ENCODE results near the gene PRKAA1.

Gene PRKAA1

DNA sequence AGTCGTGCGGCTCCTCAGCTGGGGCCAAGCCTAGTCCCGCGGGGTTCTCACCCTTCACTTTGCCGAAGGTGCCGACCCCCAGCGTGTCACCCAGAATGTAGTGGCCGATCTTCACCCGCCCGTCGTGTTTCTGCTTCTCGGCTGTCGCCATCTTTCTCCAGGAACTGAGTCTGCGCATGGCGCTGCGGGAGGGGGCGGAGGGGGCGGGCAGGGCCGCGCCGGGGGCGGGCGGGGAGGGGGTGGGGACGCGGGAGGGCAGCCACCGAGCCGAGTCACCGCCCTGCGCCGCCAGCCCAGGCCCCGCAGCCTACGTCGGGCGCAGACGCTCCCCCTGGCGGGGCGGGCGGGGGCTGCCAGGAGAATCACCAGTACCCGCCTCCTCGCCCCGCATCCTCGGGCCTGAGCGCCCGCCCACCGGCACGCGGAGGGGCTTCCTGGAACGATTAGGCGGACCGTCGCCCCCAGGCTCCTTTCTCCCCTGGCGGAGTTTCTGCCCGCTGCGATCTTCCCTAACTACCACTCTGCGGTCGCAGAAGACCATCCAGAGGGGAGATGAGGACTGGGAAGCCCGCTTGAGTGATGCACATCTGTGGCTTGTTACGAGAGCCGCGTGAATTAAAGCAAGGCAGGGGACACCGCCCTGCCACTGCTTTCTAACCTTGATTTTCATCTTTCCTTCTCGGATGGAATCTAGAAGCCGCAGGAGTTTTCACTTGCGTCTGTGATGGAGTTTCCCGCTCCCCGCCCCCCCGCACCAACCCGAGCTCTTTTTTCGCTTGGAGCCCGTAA lies at the start of gene PRKAA1:
TSS of gene PRKAA1 (minus strand) at position 363 of the 789 bp plus-strand sequence. CDS start at position 178, 185 bp downstream.
- DNase-seq, result peak; percentile 75 to 93

DNA sequence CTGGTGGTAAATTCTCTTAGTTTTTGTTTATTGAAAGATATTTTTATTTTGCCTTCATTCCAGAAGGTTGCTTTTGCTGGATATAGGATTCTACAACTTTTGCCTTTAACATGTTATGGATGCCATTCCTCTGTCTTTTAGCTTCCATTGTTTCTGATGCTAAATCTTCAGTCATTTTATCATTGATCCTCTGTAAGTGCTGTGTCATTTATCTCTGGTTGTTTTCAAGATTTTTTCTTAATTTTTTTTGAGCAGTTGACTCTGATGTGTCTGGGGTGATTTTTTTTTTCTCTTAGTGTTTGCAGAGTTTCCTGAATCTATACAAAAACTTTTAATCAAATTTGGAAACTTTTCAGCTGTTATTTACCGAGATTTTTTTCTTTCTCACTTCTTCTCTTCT lies 49.4 kb upstream of the PRKAA1 start:
- no peak for DNase-seq

DNA sequence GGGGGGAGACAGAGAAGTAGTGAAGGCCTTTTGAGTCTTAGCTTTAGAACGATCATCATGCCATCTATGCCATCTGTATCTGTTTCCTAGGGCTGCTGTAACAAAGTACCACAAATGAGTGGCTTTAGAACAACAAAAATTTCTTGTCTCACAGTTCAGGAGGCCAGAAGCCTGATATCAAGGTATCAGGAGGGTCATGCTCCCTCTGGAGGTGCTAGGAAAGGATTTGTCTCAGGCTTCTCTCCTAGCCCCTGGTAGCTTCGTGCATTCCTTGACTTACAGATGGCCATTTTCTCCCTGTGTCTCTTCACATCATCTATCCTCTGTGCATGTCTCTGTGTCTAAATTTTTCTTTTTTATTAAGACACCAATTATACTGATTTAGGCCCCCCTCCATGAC lies 48.2 kb upstream of the PRKAA1 start:
- no peak for DNase-seq

DNA sequence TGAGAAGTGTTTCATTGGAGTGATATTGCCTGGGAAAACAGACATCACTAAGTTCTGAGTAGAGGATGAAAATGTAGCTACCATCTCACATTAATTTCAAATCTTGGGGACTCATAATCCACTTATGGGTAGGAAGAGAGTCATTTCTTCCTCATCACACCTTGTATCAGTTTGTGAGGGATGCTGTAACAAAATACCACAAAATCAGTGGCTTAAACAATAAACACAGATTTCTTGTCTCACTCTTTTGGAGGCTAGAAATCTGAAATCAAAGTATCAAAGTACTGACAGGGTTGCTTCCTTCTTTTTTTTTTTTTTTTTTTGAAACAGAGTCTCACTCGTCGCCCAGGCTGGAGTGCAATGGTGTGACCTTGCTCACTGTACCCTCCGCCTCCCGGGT lies 46.4 kb upstream of the PRKAA1 start:
- no peak for DNase-seq

DNA sequence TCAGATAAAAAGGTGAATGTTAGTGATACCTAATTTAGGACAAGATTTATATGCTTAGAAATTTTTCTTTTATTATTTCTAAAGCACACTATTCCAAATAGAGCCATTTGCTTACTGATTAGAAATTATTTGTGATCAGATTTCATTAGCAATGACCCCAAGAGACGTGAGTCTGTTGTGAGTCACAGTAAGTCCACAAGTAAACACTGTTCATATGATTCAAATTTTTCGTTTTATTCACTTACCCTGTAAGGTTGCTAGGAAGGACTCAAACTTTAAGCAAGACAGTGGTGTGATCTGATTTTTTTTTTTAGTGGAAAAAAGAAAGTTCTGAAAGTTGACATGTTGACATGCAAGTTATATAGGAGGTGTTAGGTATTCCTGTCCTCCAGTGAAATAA lies 44.2 kb upstream of the PRKAA1 start:
- no peak for DNase-seq

DNA sequence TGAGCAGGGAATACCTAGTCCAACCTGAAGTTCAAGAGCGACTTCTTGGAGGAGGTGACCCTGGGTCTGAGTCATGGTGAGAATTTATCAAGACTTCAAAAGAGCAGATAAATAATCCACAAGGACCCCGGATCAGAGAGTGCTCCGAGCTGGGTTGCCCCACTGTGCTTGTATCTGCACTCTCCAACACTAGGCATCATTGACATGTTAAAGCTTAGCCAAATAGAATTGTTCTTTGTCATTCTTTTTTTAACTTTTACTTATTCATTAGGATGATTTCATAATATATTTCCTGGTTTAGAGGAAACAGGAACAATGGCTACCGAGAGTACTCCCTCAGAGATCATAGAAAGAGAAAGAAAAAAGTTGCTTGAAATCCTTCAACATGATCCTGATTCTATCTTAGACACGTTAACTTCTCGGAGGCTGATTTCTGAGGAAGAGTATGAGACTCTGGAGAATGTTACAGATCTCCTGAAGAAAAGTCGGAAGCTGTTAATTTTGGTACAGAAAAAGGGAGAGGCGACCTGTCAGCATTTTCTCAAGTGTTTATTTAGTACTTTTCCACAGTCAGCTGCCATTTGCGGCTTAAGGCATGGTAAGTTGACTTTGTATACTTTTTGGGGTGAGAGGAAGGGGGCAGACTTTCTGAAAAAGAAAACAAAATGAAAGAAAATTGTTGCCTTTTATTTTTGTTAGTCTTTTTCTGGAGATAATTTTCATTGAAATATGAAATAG lies 43.1 kb upstream of the PRKAA1 start, which contains the start of gene CARD6:
TSS of gene CARD6 (plus strand) at position 300 of the 738 bp plus-strand sequence. CDS start at position 316, 16 bp downstream.
- DNase-seq, result peak; percentile 6 to 75

DNA sequence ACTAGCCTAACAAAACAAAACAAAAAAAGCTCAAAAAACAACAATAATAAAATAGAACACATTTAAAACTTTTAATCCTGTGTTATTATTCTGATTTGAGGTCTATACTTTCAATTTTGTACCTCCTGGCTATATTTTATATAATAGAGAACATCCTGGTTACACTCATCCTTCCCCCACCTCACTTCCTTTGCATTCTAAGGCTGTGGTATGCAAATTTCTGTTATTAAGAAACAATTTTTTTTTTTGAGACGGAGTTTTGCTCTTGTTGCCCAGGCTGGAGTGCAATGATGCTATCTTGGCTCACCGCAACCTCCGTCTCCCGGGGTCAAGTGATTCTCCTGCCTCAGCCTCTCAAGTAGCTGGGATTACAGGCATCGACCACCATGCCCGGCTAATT lies 39.9 kb upstream of the PRKAA1 start:
- no peak for DNase-seq

DNA sequence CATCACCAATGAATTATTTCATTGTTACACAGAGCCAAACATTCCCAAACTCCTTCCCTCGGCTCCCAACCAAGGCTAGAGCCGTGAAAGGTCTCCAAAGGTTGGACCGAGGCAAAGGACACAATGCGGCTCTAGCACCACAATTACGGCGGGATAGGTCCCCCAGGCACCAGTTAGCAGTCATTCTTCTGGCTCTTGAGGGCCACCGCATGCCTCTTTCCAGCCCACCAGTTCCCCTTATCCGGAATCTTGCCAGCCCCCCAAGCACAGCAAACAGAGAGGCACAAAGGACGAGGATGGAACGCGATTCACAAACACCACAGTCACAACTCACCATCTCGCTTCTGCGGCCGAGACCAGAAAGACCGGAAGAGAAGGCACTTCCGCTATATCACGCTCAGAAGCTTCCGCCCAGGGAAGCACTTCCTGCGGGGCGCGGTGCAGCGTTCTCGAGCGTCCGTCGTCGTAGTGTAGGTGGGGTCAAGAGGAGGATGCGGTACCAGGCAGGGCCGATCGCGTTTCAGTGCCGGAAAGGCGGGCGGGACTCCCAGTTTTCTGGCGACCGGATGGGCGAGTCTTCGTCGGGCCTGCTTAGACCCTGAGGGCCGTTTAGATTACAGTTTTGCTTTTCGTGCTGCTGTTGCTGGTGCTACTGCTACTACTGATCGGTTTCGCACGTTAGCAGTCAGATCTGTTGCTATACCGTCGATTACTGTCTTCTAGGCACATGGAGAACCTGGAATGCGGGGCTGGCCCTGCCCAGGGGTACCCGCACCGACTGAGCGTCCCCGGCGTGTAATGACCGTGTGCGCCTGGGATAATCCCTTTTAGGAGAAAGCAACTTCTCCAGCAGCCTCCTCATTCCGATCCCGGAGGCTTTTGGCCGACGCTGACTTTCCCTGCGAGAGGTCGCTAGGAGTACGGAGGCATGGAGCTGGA lies 36.9 kb upstream of the PRKAA1 start, which contains the start of gene RPL37:
TSS of gene RPL37 (minus strand) at position 374 of the 939 bp plus-strand sequence. CDS start at position 337, 37 bp downstream.
- peak; percentile 90 to 93 for DNase-seq

DNA sequence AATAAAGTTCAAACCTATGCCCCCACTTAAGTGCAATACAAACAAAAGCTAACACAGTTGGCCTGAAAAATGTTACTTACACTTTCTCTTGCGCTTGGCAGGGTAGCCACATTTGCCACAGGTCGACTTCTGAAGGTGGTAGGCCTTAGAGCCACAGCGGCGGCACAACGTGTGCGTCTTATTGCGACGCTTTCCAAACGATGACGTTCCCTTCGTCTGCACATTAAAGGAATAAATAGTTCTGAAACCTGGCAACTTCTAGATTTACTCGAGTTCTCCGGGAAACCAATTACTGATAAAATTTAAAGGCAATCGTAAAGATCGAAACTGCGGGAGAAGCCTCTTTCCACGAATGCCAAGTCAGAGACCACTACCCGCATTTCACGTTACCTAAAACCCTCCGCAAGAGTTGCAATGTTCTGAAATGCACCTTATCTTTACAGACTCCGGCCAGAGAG lies 36.2 kb upstream of the PRKAA1 start:
- DNase-seq, result peak in 1 of 2 donors; percentile 23

DNA sequence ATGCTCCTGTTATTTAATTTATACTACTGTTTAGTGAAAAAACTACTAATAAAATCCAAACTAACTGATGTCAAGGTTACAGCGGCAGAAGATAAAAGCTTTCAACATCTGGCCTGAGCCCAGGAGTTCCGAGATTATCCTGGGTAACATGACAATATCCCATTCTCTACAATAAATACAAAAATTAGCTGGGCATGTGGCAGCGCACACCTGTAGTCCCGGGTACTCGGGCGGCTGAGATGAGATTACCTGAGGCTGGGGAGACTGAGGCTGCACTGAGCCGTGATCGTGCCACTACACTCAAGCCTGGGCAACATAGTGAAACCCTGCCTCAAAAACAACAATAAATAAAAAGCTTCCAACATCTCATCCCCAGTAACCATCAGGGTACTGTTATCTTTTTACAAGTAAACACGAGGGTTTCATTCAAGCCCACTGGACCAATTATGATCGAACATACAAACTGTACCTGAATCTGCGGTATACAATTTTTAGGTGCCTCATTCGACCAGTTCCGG lies 35.6 kb upstream of the PRKAA1 start:
- no peak for DNase-seq

DNA sequence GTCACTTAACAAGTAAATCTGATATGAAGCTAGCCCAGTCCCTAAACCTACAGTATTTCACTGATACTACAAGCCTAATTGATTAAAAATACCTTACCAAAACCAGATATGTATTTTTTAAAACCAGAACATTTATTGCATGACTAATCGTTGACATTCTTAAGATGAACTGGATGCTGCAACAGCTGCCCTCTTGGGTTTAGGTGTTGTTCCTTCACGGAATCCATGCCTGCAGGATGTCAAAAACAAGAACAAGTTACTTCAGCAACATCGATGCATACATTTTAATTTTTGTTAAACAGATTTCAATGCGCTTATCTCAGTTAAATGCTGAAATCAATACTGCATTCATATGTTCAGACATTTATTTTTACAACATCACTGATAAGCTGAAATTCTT lies 34.2 kb upstream of the PRKAA1 start:
- DNase-seq, result no peak

DNA sequence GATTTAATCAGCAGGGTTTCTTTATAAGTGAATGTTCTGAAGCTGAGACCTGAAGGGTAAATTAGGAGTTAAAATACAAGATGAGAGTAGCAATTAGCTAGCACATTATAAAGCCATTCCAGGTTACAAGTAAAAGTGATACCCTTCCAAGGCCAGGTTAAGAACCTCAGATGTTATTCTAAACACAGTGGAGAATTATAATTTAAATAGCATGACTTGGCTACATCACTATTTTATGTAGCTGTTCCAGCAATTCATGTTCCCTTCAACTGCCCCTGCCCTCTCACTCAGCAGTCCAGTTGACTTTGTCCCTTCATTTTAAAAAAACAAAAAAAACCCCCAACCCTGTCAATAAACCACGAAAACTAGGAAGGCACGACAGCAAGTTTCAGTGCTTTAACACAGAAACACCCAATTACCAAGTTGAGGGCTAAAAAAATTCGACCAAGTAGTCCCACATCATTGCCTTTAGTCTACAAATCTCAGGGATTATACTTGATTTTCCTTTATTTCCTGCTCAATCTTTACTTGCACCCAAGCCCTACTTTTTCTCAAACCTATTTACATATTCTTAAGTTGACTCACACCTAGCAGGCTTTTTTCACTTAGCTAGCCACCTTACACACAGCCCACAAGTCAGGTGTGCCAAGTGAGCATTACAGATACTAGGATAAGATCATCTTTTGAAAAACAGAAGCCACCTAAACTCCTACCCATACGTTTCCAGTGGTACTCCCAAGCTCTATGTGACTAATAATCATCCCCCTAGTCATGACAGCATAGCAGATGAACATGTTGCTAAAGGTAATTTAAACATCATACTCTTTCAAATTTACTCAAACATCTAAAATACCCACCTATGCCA lies 33.4 kb upstream of the PRKAA1 start:
- no peak for DNase-seq

DNA sequence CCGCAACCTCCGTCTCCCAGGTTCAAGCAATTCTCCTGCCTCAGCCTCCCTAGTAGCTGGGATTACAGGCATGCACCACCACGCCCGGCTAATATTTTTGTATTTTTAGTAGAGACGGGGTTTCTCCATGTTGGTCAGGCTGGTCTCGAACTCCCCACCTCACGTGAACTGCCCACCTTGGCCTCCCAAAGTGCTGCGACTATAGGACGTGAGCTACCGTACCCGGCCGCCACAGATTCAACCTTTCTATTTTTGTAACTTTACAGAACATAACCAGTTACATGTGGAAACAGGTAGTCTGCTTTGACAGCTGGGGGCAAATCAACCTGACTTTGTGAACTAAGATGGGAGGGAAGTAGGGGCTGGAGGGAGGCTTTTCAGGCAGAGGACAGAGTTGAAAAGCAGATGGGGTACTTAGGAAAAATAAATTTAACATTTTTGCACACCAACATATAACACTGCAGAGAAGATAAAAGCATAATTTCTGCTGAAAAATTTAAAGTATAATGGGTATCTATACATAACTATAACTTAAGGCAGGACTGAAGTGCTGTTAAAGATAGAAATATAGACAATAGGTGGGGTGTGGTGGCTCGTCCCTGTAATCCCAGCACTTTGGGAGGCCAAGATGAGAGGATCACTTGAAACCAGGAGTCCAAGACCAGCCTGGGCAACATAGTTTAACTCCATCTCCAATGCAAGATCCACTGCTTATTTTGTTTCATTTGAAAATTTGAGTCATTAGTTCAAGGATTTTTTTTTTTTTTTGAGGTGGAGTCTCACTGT lies 31.8 kb upstream of the PRKAA1 start:
- DNase-seq, result no peak

DNA sequence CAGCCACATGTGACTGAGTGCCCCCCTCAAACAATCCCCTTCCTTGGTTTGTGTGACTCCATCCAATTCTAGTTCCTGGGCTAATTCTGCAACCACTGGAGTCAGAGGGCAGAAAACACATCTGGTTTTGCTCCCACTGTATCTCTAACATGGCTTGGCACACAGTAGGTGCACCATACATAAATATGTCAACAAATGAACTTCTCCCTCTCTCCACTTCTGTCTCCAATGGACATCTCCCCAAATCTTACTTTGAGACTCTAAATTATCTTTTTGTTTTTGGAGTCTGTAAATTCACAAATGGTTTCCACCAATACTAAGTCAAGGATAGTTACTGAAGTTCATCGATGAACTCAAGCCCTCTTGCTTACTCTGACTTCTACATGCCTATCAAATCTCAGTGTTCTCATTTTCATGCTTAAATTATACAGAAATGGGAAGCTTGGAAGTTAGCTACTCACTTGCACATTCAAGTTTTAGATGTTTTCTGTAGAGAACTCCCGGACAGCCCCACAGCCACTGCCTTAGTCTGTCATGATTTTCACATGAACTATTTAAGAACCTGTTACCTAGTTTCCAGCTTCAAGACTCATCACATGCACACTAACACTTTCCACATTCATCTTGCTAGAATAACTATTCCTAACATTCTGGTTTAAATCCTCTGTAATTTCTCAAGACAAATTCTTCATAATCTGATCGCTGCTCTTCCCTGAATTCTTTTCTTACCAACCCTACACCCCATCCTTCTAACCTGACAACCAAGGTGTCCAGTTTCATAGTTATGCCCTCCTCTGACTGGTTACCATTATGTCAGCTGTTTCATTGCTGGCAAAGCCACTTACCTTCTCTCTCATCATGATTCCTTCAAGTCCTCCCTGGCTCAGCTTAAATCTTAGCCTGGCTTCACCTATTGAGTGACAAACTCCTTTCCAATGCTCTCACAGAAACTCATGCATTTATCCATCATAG lies 30.8 kb upstream of the PRKAA1 start:
- no peak for DNase-seq

DNA sequence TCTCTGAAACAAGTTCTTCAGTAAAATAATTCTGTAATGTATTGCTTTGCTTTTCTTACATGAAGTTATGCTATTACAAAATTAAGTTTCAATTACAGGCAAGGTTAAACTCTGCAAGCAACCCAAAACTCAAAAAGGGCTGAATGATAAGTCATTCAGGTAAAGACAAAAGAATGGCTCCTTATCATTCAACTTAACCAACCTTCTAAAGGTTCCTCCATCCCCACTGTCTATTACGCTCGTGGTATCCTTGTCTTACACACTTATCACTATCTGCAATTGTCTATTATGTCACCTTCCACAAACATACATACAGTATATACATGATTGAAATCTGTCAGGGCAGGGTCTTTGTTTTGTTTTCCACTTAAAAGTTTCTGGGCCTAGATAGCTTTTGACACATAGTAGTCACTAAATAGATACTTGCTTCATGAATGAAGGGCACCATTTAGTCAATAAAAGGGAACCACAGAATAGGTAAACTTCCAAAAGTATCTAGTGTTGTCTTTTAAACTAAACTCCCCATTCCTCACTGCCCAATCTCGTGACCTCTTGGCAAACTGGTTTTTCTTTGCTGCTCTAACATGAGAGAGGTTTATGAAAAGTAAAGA lies 30.0 kb upstream of the PRKAA1 start:
- no peak for DNase-seq

DNA sequence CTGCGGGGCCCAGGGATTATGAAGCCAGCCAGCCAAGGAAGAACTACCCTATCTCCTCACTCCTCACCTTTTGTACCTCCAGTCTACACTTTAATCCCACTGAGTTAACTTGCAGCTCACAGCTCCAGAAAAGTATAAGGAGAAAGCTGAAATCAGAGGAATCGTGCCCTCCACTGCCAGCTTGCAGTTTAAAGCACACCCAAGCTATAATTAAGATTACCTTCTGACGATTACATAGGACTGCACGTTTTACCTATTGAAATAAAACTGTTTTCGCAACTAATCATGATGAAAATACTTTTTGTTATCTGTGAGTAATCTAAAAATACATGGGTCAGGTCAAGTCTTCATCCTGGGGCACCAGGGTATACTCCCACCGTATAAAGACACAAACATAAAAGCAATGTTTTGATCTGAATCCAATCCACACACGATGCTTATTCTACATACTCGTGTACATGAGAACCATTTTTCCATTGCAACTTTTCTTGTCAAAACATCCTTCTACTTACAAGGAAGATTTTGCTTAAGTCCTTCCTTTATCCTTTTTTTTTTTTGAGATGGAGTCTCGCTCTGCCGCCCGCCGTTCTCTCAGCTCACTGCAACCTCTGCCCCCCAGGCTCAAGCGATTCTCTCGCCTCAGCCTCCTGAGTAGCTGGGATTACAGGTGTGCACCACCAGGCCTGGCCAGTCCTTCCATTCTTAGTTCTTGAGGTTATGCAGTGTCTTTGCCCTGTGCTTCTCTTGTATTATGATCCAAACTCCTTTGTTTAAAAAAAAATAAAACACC lies 29.2 kb upstream of the PRKAA1 start:
- no peak for DNase-seq

DNA sequence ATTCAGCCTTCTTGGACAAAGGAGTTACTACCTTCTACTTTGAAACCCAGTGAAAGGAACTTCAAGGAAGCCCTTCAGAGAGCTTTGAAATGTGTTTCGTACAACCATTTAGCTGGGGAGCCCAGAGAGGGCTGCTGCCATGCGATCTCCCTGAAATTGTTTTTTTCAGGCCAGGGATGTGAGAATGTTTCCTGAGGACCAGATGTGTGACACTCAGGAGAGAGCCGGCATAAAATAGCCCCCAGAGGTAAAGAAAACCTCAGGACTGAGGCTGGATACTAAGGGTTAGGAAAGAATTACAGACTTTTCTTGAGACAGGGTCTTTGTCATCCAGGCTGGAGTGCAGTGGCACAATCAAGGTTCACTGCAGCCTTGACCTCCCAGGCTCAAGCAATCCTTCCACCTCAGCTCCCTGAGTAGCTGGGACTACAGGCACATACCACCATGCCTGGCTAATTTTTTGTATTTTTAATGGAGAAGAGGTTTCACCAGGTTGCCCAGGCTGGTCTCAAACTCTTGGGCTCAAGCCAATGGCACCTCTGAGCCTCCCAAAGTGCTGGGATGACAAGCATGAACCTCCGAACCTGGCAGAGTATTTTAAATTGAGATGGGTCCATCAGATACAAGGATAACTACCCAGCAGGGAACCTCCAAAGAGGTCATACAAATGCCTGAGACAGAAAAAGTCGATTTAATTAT lies 28.5 kb upstream of the PRKAA1 start:
- DNase-seq, result no peak

All from bone marrow (tissue), 2 donors.